ENCODE data around the gene FAM237A. TPM values are rescaled to one million over a fixed set of nuclear protein-coding genes. Genes with fewer than 3 reads are reported as not detected.
A peak's percentile ranks its signal among the peaks of the same experiment; 100 is the strongest.

FAM237A gene
- total and polyA plus RNA-seq, 2 of the 13 experiments (the other 11 are each of a cell fraction or from before 2014, with no cell fraction given) = not detected

- Histone ChIP-seq H3K9me3 (ENCODE audit: low read length) (no peaks in the 10 kb centered on the region), H3K79me2 (ENCODE audit: insufficient read depth, low read length) (no peaks in the 10 kb centered on the region), H3K9ac (ENCODE audit: insufficient read depth, low read depth, low read length) (no peak overlapping the region), H3K4me1 (ENCODE audit: insufficient read depth, low read length) (no peaks in the 10 kb centered on the region), H3K27ac (ENCODE audit: extremely low read length, insufficient read depth, low read length) (no peak overlapping the region), H3K4me2 (ENCODE audit: low read depth, low read length) (no peak overlapping the region), H3K36me3 (replicated peaks in 1 of 2; ENCODE audit: control insufficient read depth in 1 of 2, insufficient read depth in 2 of 2, low read length in 2 of 2) (no peaks in the 10 kb centered on the region), H2AFZ (ENCODE audit: low read length) (no peak overlapping the region), H4K20me1 (ENCODE audit: insufficient read depth, low read length) (no peaks in the 10 kb centered on the region), H3K4me3 (replicated peaks in 1 of 3; ENCODE audit: insufficient read depth in 1 of 3, low read depth in 2 of 3, low read length in 3 of 3) (no peak overlapping the region), H3K27me3 (ENCODE audit: control insufficient read depth in 1 of 2, insufficient read depth in 2 of 2, low read length in 2 of 2) (peaks cover 0 to 1% of the 10 kb centered on the region in 2 experiments; a peak in 2 of 5 replicates)
- POLR2A ChIA-PET = no interaction called here
- in situ Hi-C loops (cut with HindIII; ENCODE audit: extremely low pct_ligation_motif_present, low pct_unique_long_range_greater_than_20kb) = no loop called here
- DNase-seq (ENCODE audit: low spot score) (no peak), FAIRE-seq (peak; percentile 36), ATAC-seq (no peak)
- WGBS (ENCODE audit: low lambda C conversion rate) = 6% methylated on average over 2 of the region's 2 CpGs
- TF ChIP-seq MAFK (conservative IDR thresholded peaks at IDR 0.05 in 1 of 2, IDR thresholded peaks at IDR 0.05 in 1 of 2; ENCODE audit: low read length in 2 of 2) = peak; percentile 70 to 81
- peak; percentile 82 for TF ChIP-seq MAFF (IDR thresholded peaks at IDR 0.05; ENCODE audit: low read depth, low read length)
- TF ChIP-seq THAP7 (CRISPR knock-in tag; IDR thresholded peaks at IDR 0.05) = no peak
- CTCF ChIA-PET (ENCODE audit: low intra/inter-chr PET ratio, low total read pairs) = no interaction called here
- BruUV-seq (replicated peaks) = no TSS peak
- intact Hi-C loops (cut with micrococcal nuclease; ENCODE audit: unreplicated experiment) = no loop called here
These were observed 46.2 kb downstream of the FAM237A start for GRCh38 chr2:206688453-206688852.

- DNase-seq (ENCODE audit: low spot score) (no peak), FAIRE-seq (no peak), ATAC-seq (no peak)
- no peak for TF ChIP-seq ZNF766 (CRISPR knock-in tag; IDR thresholded peaks at IDR 0.05; ENCODE audit: borderline replicate concordance)
- TF ChIP-seq, protein P1, sequence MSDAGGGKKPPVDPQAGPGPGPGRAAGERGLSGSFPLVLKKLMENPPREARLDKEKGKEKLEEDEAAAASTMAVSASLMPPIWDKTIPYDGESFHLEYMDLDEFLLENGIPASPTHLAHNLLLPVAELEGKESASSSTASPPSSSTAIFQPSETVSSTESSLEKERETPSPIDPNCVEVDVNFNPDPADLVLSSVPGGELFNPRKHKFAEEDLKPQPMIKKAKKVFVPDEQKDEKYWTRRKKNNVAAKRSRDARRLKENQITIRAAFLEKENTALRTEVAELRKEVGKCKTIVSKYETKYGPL (CRISPR knock-in tag; IDR thresholded peaks at IDR 0.05) = no peak
- no peak for TF ChIP-seq SPEN (CRISPR knock-in tag; IDR thresholded peaks at IDR 0.05; ENCODE audit: low read depth)
- TF ChIP-seq, protein P2, sequence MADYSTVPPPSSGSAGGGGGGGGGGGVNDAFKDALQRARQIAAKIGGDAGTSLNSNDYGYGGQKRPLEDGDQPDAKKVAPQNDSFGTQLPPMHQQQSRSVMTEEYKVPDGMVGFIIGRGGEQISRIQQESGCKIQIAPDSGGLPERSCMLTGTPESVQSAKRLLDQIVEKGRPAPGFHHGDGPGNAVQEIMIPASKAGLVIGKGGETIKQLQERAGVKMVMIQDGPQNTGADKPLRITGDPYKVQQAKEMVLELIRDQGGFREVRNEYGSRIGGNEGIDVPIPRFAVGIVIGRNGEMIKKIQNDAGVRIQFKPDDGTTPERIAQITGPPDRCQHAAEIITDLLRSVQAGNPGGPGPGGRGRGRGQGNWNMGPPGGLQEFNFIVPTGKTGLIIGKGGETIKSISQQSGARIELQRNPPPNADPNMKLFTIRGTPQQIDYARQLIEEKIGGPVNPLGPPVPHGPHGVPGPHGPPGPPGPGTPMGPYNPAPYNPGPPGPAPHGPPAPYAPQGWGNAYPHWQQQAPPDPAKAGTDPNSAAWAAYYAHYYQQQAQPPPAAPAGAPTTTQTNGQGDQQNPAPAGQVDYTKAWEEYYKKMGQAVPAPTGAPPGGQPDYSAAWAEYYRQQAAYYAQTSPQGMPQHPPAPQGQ (CRISPR knock-in tag; IDR thresholded peaks at IDR 0.05; ENCODE audit: borderline replicate concordance) = no peak
- TF ChIP-seq ARHGAP35 (CRISPR knock-in tag; IDR thresholded peaks at IDR 0.05; ENCODE audit: borderline replicate concordance) = no peak
- no peak for TF ChIP-seq ZNF790 (CRISPR knock-in tag; IDR thresholded peaks at IDR 0.05; ENCODE audit: borderline replicate concordance)
- 16% methylated on average over 1 of the region's 1 CpG for WGBS (ENCODE audit: low lambda C conversion rate)
- H3K27me3 ChIP-seq (ENCODE audit: control insufficient read depth in 1 of 2, insufficient read depth in 2 of 2, low read length in 2 of 2) = peaks cover 0 to 1% of the 10 kb centered on the region in 2 experiments; a peak in 2 of 5 replicates
- H2AFZ ChIP-seq (ENCODE audit: low read length) = no peak overlapping the region
- H4K20me1 ChIP-seq (ENCODE audit: insufficient read depth, low read length) = no peaks in the 10 kb centered on the region
- intact Hi-C loops (cut with micrococcal nuclease; ENCODE audit: unreplicated experiment) = no loop called here
- H3K27ac ChIP-seq (ENCODE audit: extremely low read length, insufficient read depth, low read length) = no peak overlapping the region
- no peaks in the 10 kb centered on the region for H3K79me2 ChIP-seq (ENCODE audit: insufficient read depth, low read length)
- in situ Hi-C loops (cut with HindIII; ENCODE audit: extremely low pct_ligation_motif_present, low pct_unique_long_range_greater_than_20kb) = no loop called here
- no peaks in the 10 kb centered on the region for H3K36me3 ChIP-seq (replicated peaks in 1 of 2; ENCODE audit: control insufficient read depth in 1 of 2, insufficient read depth in 2 of 2, low read length in 2 of 2)
- H3K4me2 ChIP-seq (ENCODE audit: low read depth, low read length) = no peak overlapping the region
- H3K4me1 ChIP-seq (ENCODE audit: insufficient read depth, low read length) = no peaks in the 10 kb centered on the region
- BruUV-seq (replicated peaks) = no TSS peak
- no peak overlapping the region for H3K4me3 ChIP-seq (replicated peaks in 1 of 3; ENCODE audit: insufficient read depth in 1 of 3, low read depth in 2 of 3, low read length in 3 of 3)
- ChIA-PET POLR2A (no interaction called here), CTCF (ENCODE audit: low intra/inter-chr PET ratio, low total read pairs) (no interaction called here)
- no peak overlapping the region for H3K9ac ChIP-seq (ENCODE audit: insufficient read depth, low read depth, low read length)
- H3K9me3 ChIP-seq (ENCODE audit: low read length) = no peaks in the 10 kb centered on the region
These were observed 46.7 kb downstream of the FAM237A start for GRCh38 chr2:206688990-206689389.
